ENCODE measurements around the gene COX14.

Gene COX14

GRCh38 chr12:50162230-50162629, 50.2 kb downstream of the COX14 start:
- no peak for DNase-seq

GRCh38 chr12:50164963-50165362, 52.9 kb downstream of the COX14 start:
- no peak for DNase-seq

GRCh38 chr12:50166799-50167048, 54.7 kb downstream of the COX14 start:
- no peak for DNase-seq

GRCh38 chr12:50167049-50167828, 55.2 kb downstream of the COX14 start, which contains the start of gene CERS5:
Gene CERS5, minus strand, starts transcription at chr12:50167369. Its CDS starts 72 bp downstream, at chr12:50167297.
- DNase-seq = peak; percentile 86

Measured in NCI-H1417 treated with DMSO at 0.1 percent for 48 hours (cell line).